ENCODE data around the gene ZNF738. TPM values are rescaled to one million over a fixed set of nuclear protein-coding genes. Genes with fewer than 3 reads are reported as not detected.

ZNF738 gene
- total and polyA plus RNA-seq, 8 donors: 0.89 to 27.9 (median 2.9) TPM; not detected in 1

- Histone ChIP-seq H3K9me3 (peaks cover 45 to 98% (median 90%) of the 10 kb centered on the region in 4 donors), H3K27me3 (no peaks in the 10 kb centered on the region), H3K27ac (no peak overlapping the region), H3K36me3 (peaks cover 4 to 49% (median 31%) of the 10 kb centered on the region in 4 donors), H3K4me1 (no peaks in the 10 kb centered on the region), H3K4me3 (no peak overlapping the region)
- intact Hi-C loops (cut with DNase I; ENCODE audit: low total_unique reads): no loop called here
- no peak for DNase-seq
- TF ChIP-seq POLR2AphosphoS5 (IDR thresholded peaks at IDR 0.05) (no peak), POLR2A (IDR thresholded peaks at IDR 0.05) (no peak), EP300 (IDR thresholded peaks at IDR 0.05) (no peak)
- TF ChIP-seq, protein P1, sequence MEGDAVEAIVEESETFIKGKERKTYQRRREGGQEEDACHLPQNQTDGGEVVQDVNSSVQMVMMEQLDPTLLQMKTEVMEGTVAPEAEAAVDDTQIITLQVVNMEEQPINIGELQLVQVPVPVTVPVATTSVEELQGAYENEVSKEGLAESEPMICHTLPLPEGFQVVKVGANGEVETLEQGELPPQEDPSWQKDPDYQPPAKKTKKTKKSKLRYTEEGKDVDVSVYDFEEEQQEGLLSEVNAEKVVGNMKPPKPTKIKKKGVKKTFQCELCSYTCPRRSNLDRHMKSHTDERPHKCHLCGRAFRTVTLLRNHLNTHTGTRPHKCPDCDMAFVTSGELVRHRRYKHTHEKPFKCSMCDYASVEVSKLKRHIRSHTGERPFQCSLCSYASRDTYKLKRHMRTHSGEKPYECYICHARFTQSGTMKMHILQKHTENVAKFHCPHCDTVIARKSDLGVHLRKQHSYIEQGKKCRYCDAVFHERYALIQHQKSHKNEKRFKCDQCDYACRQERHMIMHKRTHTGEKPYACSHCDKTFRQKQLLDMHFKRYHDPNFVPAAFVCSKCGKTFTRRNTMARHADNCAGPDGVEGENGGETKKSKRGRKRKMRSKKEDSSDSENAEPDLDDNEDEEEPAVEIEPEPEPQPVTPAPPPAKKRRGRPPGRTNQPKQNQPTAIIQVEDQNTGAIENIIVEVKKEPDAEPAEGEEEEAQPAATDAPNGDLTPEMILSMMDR (IDR thresholded peaks at IDR 0.05): no peak
- WGBS, 5 donors: 94 to 99% (median 97%) methylated on average over 4 of the region's 4 CpGs
Observed at GRCh38 chr19:21383980-21384582, 25.3 kb downstream of the ZNF738 start.

GRCh38 chr19:21396121-21396520 is 37.3 kb downstream of the ZNF738 start:
- Histone ChIP-seq H3K27ac (peak overlapping the region in 2 of 5 donors; percentile 88), H3K27me3 (no peaks in the 10 kb centered on the region), H3K9me3 (peaks cover 0 to 11% (median 0%) of the 10 kb centered on the region in 4 donors), H3K36me3 (peaks cover 3 to 22% (median 19%) of the 10 kb centered on the region in 4 donors), H3K4me1 (peaks cover 10 to 43% (median 24%) of the 10 kb centered on the region in 4 donors), H3K4me3 (no peak overlapping the region)
- no peak for DNase-seq
- 88 to 97% (median 93%) methylated on average over 10 of the region's 10 CpGs for WGBS, 5 donors
- intact Hi-C loops (cut with DNase I; ENCODE audit: low total_unique reads): no loop called here
- TF ChIP-seq POLR2AphosphoS5 (IDR thresholded peaks at IDR 0.05) (no peak), POLR2A (IDR thresholded peaks at IDR 0.05) (no peak), EP300 (IDR thresholded peaks at IDR 0.05) (no peak)
- TF ChIP-seq, protein P1 (IDR thresholded peaks at IDR 0.05): no peak

GRCh38 chr19:21396893-21397572 is 38.2 kb downstream of the ZNF738 start, which contains the start of gene ZNF493:
Gene ZNF493, plus strand, starts transcription at chr19:21397133. Its CDS starts 105 bp downstream, at chr19:21397238.
- Histone ChIP-seq H3K36me3 (peaks cover 3 to 28% (median 23%) of the 10 kb centered on the region in 4 donors), H3K27ac (peak within 1 kb of the TSS; percentile 81 to 99 (median 88)), H3K9me3 (peaks cover 0 to 8% (median 3%) of the 10 kb centered on the region in 4 donors), H3K27me3 (no peaks in the 10 kb centered on the region), H3K4me1 (peaks cover 10 to 50% (median 25%) of the 10 kb centered on the region in 4 donors), H3K4me3 (peak within 1 kb of the TSS; percentile 76 to 91 (median 80))
- WGBS, 5 donors: 0 to 1% (median 0%) methylated on average over 24 to 31 of the region's 31 CpGs
- intact Hi-C loops (cut with DNase I; ENCODE audit: low total_unique reads): no loop called here
- peak; percentile 96 to 99 for DNase-seq
- TF ChIP-seq, protein P1 (IDR thresholded peaks at IDR 0.05): no peak
- TF ChIP-seq POLR2AphosphoS5 (IDR thresholded peaks at IDR 0.05): peak; percentile 77 to 88 (median 82)
- no peak for TF ChIP-seq EP300 (IDR thresholded peaks at IDR 0.05)
- TF ChIP-seq POLR2A (IDR thresholded peaks at IDR 0.05): peak in 1 of 4 donors; percentile 57

GRCh38 chr19:21398851-21399250 is 40.1 kb downstream of the ZNF738 start:
- Histone ChIP-seq H3K36me3 (peaks cover 3 to 40% (median 28%) of the 10 kb centered on the region in 4 donors), H3K27ac (no peak overlapping the region), H3K9me3 (peaks cover 0 to 17% (median 6%) of the 10 kb centered on the region in 4 donors), H3K4me1 (peaks cover 10 to 67% (median 25%) of the 10 kb centered on the region in 4 donors), H3K4me3 (no peak overlapping the region), H3K27me3 (no peaks in the 10 kb centered on the region)
- no peak for DNase-seq
- 83 to 100% (median 96%) methylated on average over 5 of the region's 5 CpGs for WGBS, 5 donors
- TF ChIP-seq, protein P1 (IDR thresholded peaks at IDR 0.05): no peak
- intact Hi-C loops (cut with DNase I; ENCODE audit: low total_unique reads): no loop called here
